ENCODE results near the gene BEAN1. TPM values are rescaled to one million over a fixed set of nuclear protein-coding genes. Genes with fewer than 3 reads are reported as not detected.

The BEAN1 gene
- polyA plus RNA-seq, 1 donor = 1.6 TPM

GRCh38 chr16:66521951-66522771, 95.1 kb downstream of the BEAN1 start:
- no peak for DNase-seq (ENCODE audit: low read depth)

- DNase-seq (ENCODE audit: low read depth) = no peak
These were observed 95.9 kb downstream of the BEAN1 start for GRCh38 chr16:66522816-66523590.

- no peak for DNase-seq (ENCODE audit: low read depth)
These were observed 96.8 kb downstream of the BEAN1 start for GRCh38 chr16:66523861-66524354.

- no peak for DNase-seq (ENCODE audit: low read depth)
These were observed 97.6 kb downstream of the BEAN1 start for GRCh38 chr16:66524601-66525164.

- DNase-seq (ENCODE audit: low read depth) = no peak
These were observed 98.5 kb downstream of the BEAN1 start for GRCh38 chr16:66525396-66526180.

GRCh38 chr16:66528294-66528693, 101.2 kb downstream of the BEAN1 start:
- no peak for DNase-seq (ENCODE audit: low read depth)

- DNase-seq (ENCODE audit: low read depth) = no peak
These were observed 102.4 kb downstream of the BEAN1 start for GRCh38 chr16:66529475-66529874.

Other genes starting within 250 kb of the BEAN1 start
- gene CDH5, start 60.6 kb upstream of the BEAN1 start, polyA plus RNA-seq (ENCODE audit: insufficient read length) = 76.2 TPM
- gene TK2, start 122.8 kb downstream of the BEAN1 start, polyA plus RNA-seq (ENCODE audit: insufficient read length) = 14.9 TPM
- gene CKLF, start 125.3 kb downstream of the BEAN1 start, polyA plus RNA-seq (ENCODE audit: insufficient read length) = 26.0 TPM
- gene CMTM1, start 139.1 kb downstream of the BEAN1 start, polyA plus RNA-seq (ENCODE audit: insufficient read length) = 7.3 TPM
- 0.30 TPM for gene CMTM2, start 152.2 kb downstream of the BEAN1 start, polyA plus RNA-seq (ENCODE audit: insufficient read length)
- 57.2 TPM for gene CMTM3, start 177.4 kb downstream of the BEAN1 start, polyA plus RNA-seq (ENCODE audit: insufficient read length)

Data from forelimb muscle (tissue), 1 donor.